Measurements from ENCODE around the gene DNAJC10.
"Not testable (repeated sequence)": the region's sequence is repeated elsewhere in the genome, so short reads cannot be mapped to it uniquely, and the experiment has no call there.

Gene DNAJC10, protein sequence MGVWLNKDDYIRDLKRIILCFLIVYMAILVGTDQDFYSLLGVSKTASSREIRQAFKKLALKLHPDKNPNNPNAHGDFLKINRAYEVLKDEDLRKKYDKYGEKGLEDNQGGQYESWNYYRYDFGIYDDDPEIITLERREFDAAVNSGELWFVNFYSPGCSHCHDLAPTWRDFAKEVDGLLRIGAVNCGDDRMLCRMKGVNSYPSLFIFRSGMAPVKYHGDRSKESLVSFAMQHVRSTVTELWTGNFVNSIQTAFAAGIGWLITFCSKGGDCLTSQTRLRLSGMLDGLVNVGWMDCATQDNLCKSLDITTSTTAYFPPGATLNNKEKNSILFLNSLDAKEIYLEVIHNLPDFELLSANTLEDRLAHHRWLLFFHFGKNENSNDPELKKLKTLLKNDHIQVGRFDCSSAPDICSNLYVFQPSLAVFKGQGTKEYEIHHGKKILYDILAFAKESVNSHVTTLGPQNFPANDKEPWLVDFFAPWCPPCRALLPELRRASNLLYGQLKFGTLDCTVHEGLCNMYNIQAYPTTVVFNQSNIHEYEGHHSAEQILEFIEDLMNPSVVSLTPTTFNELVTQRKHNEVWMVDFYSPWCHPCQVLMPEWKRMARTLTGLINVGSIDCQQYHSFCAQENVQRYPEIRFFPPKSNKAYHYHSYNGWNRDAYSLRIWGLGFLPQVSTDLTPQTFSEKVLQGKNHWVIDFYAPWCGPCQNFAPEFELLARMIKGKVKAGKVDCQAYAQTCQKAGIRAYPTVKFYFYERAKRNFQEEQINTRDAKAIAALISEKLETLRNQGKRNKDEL

DNA sequence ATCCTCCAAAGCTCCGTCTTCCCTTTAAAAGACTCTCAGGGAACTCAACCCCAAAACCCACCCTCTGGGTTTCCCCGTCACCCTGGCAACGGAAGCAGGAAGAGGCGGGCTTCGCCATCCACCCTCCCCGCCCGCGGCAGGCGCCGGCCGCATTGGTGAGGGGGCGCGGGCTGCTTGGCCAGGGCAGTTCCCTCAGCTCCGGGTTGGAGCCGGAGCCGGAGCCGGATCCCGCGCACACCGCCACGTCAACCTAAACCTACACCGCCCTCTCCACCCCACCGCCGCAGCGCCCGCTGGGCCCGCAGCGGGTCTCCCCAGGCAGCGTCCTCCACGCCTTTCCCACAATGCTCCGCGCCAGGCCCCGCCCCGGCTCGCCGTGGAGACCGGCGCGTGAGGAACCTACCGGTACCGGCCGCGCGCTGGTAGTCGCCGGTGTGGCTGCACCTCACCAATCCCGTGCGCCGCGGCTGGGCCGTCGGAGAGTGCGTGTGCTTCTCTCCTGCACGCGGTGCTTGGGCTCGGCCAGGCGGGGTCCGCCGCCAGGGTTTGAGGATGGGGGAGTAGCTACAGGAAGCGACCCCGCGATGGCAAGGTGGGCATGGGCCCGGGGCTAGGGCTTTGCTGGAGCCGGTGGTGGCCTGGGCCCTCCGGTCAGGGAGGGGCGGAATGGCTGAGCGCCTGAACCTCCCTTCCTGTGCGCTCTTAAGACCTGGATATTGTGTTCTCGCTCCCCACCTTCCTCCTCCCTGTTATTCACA is at the start of gene DNAJC10:
Gene DNAJC10 (plus strand): TSS at position 366 of the 758 bp plus-strand sequence. CDS start 1,830 bp downstream, outside the sequence.
- no peak for FAIRE-seq

DNA sequence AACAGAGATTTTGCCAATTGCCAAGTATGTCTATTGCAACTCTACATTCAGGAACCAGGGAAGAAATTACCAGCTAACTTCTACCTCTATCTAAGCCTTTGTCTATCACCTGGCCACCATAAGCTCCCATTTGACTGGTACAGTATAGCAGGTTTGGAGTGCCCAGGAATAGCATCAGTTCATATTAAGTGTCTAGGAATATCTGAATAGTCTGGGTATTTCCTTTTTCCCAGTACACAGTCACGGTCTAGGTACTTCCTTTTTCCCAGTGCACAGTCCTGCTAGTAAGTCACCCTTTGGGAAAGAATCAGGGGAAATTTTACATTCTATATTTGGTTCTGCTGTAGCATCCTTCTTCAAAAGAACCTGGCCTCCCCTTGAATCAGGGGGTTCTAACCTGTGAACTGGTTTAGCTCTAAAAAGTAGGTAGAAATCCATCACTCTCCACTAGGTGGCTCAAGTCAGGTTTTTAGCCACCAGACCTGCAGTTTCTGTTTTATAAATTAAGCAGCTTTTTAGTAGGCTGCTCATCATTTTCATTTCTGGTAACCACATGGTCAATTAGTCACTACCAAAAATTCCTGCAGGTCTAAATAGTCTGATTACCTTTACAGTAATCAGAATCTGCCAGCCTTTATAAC is 49.3 kb upstream of the DNAJC10 start:
- FAIRE-seq: no peak

DNA sequence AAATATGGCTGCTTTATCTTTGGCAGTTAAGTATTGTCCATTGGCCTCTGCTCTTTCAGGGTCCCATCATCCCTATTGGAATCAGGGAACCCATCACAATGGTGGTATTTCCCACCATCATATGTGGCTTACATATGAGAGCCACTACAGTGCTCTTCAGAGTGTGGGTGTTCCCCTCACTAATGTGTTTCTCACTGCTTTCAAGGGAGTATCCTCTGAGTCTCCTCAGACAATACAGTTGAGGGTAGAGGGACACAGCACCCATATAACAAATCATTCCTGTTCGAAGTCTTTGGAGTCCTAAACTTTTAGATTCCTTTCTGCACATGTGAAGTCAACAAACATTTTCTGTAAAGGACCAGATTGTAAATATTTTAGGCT is 48.8 kb upstream of the DNAJC10 start:
- FAIRE-seq: no peak

DNA sequence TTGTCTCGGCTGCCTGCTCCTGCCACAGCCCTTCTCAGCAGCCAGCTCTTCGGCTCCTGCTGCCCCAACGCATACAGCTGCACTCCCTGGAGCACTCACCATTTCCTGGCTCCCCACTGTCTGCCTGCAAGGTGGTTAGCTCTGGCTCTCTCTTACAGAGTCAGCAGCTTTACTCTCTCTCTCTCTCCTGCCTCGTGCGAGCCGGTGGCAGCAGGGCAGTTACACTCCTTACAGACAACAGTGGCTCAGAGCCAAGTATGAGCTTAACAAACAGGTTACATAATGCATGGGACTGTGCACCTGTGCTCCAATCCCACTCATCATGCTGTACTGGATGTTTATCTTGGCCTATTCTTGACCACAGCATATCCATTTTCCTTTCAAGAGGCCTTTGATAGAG is 47.4 kb upstream of the DNAJC10 start:
- no peak for FAIRE-seq

GRCh38 chr2:182672466-182673165 is 43.4 kb upstream of the DNAJC10 start:
- FAIRE-seq: peak; percentile 12

DNA sequence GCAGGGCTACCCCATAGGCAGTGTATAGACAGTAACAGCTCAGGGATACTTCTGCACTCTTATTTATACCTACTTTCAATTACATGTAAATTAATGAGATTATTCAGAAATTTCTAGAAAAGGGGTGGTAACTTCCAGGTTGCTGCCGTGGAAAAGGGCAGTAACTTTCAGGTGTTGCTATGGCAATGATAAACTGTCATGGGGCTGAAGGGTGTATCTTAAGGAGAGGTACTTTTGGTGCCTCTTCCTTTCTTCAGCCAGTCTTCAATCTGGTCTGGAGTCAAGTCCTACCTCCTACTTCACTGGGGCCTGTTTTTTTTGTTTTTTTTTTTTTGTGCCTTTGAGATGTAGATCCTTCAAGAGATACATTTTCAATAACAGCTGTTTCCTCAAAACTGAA is 35.2 kb upstream of the DNAJC10 start:
- no peak for FAIRE-seq

GRCh38 chr2:182682210-182682609 is 33.8 kb upstream of the DNAJC10 start:
- FAIRE-seq: no peak

GRCh38 chr2:182685559-182685958 is 30.5 kb upstream of the DNAJC10 start:
- no peak for FAIRE-seq

GRCh38 chr2:182686763-182687162 is 29.3 kb upstream of the DNAJC10 start:
- not testable (repeated sequence) for FAIRE-seq

DNA sequence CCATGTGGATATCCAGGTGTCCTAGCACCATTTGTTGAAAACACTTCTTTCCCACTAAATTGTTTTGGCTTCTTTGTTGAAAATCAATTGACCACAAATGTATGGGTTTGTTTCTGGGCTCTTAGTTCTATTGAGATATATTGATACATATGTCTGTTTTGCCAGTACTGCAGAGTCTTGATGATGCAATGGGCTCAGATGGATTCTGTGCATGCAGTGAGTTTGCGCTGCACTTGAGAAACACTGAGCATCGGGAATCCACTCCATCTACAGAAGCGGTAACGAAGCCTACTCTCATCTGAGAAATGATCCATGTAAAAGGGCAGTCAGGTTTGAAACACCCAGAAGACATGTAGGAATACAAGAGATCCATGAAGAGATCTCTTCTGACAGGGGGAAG is 21.9 kb upstream of the DNAJC10 start:
- FAIRE-seq: no peak

DNA sequence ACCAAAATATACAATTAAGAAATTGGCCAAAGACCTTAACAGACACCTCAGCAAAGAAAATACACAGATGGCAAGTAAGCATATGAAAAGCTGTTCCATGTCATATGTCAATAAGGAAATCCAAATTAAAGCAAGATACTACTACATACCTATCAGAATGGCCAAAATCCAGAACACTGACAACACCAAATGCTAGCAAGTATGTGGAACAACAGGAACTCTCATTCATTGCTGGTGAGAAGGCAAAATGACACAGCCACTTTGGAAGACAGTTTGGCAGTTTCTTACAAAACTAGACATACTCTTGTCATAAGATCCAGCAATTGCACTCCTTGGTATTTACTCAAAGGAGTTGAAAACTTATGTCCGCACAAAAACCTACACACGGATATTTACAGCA is 20.3 kb upstream of the DNAJC10 start:
- no peak for FAIRE-seq

- FAIRE-seq: no peak
Observed at GRCh38 chr2:182698671-182699070, 17.4 kb upstream of the DNAJC10 start.

- FAIRE-seq: no peak
Observed at GRCh38 chr2:182705761-182706160, 10.3 kb upstream of the DNAJC10 start.

DNA sequence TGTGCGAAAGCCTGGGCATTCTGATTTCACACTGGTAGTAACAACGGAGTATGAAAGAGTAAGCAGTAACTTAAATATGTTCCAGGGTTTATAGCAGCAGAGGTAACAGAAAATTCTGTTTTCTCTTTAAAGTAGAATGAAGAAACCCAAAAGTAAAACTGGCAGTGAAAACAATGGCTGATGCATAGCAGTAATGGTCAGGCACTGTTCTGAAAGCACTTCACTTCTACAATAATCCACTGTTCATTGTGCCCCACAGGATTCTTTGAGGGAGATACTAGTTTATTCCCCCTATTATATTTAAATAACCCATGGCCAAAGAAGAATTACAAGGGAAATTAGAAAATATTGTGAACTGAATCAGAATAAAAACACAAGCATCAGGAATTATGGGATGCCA is 9.3 kb upstream of the DNAJC10 start:
- no peak for FAIRE-seq

GRCh38 chr2:182713601-182714000 is 2.5 kb upstream of the DNAJC10 start:
- no peak for FAIRE-seq

GRCh38 chr2:182715121-182715891 is 751 bp upstream of the DNAJC10 start:
- no peak for FAIRE-seq

GRCh38 chr2:182716650-182716979 is 558 bp downstream of the DNAJC10 start:
- no peak for FAIRE-seq

DNA sequence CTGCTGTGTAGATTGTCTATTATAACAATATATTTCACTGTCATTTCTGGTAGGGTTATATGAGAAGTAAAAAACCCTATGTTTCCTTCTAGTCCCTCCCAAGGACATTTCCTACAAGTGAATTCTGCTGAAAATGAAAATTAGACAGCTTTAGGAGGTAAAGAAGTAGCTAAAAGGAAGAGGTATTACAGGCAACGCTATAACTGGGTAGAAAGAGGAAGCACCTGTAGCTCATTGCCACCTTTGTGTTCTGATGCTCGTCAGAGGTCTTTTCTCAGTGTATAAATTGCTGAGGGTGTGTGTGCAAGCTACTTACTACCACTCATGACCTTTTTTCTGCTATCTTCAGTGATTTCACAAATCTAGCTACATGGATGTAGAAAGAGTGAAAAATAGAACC is 1.4 kb downstream of the DNAJC10 start:
- FAIRE-seq: no peak

- no peak for FAIRE-seq
Observed at GRCh38 chr2:182717816-182718215, 1.8 kb downstream of the DNAJC10 start.

DNA sequence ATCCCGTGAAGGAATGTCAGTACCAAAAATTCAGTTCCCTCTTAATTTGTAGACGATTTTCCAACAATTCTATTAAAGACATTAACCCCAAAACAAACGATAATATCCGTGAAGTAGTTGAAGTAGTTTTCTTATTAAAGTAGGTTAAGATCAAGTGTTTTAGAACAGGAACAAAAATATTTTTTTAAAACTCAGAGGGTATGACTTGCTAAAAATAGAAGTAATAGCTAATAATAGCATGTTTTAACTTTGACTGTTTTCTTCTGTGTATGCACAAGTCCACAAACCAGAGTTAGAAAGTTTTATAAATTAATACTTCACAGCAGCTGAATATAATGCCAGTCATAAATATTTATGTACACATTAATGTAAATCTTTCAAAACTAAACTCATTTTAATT is 2.4 kb downstream of the DNAJC10 start:
- FAIRE-seq: no peak

DNA sequence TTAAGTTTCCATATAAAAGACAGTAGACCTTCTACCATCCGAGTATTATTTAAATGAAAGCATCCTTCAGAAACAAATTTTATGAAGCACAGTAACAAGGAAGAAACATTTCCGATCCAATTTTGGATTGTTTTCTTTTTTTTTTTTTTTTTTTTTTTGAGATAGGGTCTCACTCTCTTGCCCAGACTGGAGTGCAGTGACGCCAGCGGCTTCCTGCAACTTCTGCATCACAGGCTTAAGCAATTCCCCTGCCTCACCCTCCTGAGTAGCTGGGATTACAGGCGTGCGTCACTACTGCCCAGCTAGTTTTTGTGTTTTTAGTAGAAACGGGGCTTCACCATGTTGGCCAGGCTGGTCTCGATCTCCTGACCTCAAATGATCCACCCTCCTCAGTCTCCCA is 3.1 kb downstream of the DNAJC10 start:
- FAIRE-seq: not testable (repeated sequence)

GRCh38 chr2:182724656-182725055 is 8.6 kb downstream of the DNAJC10 start:
- FAIRE-seq: no peak

Data from endometrium (tissue), 2 donors.